Fibroblast of skin of left quadriceps (primary cell): ENCODE data around the gene TECTA.

Experiments
- DNase-seq, 2 experiments: peaks; one replicate each; pipeline ENCODE4 v3.0.0-alpha.2; 2013; ENCODE audit warnings: low read depth in 2 of 2

Gene TECTA

GRCh38 chr11:121127809-121128208 is 26.8 kb downstream of the TECTA start:
- no peak for DNase-seq

- DNase-seq = no peak
Measured at GRCh38 chr11:121129362-121130340, 28.6 kb downstream of the TECTA start.

- no peak for DNase-seq
Measured at GRCh38 chr11:121131656-121132055, 30.6 kb downstream of the TECTA start.

- no peak for DNase-seq
Measured at GRCh38 chr11:121132211-121132976, 31.4 kb downstream of the TECTA start.

- no peak for DNase-seq
Measured at GRCh38 chr11:121134741-121135312, 33.8 kb downstream of the TECTA start.

- no peak for DNase-seq
Measured at GRCh38 chr11:121137005-121137404, 36.0 kb downstream of the TECTA start.

GRCh38 chr11:121138259-121138658 is 37.2 kb downstream of the TECTA start:
- no peak for DNase-seq

GRCh38 chr11:121140369-121140768 is 39.3 kb downstream of the TECTA start:
- DNase-seq = no peak

GRCh38 chr11:121141066-121141465 is 40.0 kb downstream of the TECTA start:
- DNase-seq = no peak

GRCh38 chr11:121143921-121144320 is 42.9 kb downstream of the TECTA start:
- no peak for DNase-seq

GRCh38 chr11:121144723-121145122 is 43.7 kb downstream of the TECTA start:
- no peak for DNase-seq

- DNase-seq = no peak
Measured at GRCh38 chr11:121145826-121146225, 44.8 kb downstream of the TECTA start.

- no peak for DNase-seq
Measured at GRCh38 chr11:121149116-121149515, 48.1 kb downstream of the TECTA start.

GRCh38 chr11:121151207-121151688 is 50.2 kb downstream of the TECTA start:
- DNase-seq = no peak

- DNase-seq = no peak
Measured at GRCh38 chr11:121152764-121153163, 51.7 kb downstream of the TECTA start.

- no peak for DNase-seq
Measured at GRCh38 chr11:121153472-121153871, 52.4 kb downstream of the TECTA start.

- no peak for DNase-seq
Measured at GRCh38 chr11:121154486-121155314, 53.7 kb downstream of the TECTA start.

- DNase-seq = no peak
Measured at GRCh38 chr11:121157756-121158155, 56.7 kb downstream of the TECTA start.

GRCh38 chr11:121159741-121160140 is 58.7 kb downstream of the TECTA start:
- no peak for DNase-seq

- no peak for DNase-seq
Measured at GRCh38 chr11:121161349-121161917, 60.4 kb downstream of the TECTA start.
